Hepatocyte (in vitro differentiated cells): ENCODE data around the gene FRMPD4. TPM values are rescaled to one million over a fixed set of nuclear protein-coding genes. Genes with fewer than 3 reads are reported as not detected.

Source experiments
- DNase-seq: peaks from one replicate; pipeline ENCODE4 v3.0.0-alpha.2; 2016; ENCODE audit warnings: low spot score
- H2AFZ ChIP-seq: fragments of 200-600 bp; sonication (generic); 2 replicates; pipeline ENCODE4 v1.6.0; 2016; ENCODE audit warnings: antibody characterized with exemption, mild to moderate bottlenecking
- H3K27ac ChIP-seq: fragments of 200-600 bp; sonication (generic); 2 replicates; pipeline ENCODE4 v1.5.1; 2016; ENCODE audit warnings: mild to moderate bottlenecking
- H3K27me3 ChIP-seq: fragments of 200-600 bp; sonication (generic); 2 replicates; pipeline ENCODE4 v1.6.1; 2016
- H3K36me3 ChIP-seq: fragments of 200-600 bp; sonication (generic); replicated peaks from 2 replicates; pipeline ENCODE4 v1.5.1; 2016; ENCODE audit warnings: low read depth; ENCODE audit not compliant: insufficient read depth
- H3K4me1 ChIP-seq: fragments of 200-600 bp; sonication (generic); 2 replicates; pipeline ENCODE4 v1.5.1; 2016; ENCODE audit warnings: mild to moderate bottlenecking, moderate library complexity; ENCODE audit not compliant: insufficient read depth
- H3K4me2 ChIP-seq: fragments of 200-600 bp; sonication (generic); 2 replicates; pipeline ENCODE4 v1.6.0; 2016
- H3K4me3 ChIP-seq: fragments of 200-600 bp; sonication (generic); 2 replicates; pipeline ENCODE4 v1.5.1; 2016; ENCODE audit warnings: mild to moderate bottlenecking
- H3K79me2 ChIP-seq: fragments of 200-600 bp; sonication (generic); 2 replicates; pipeline ENCODE4 v1.6.0; 2017; ENCODE audit warnings: mild to moderate bottlenecking
- H3K9me2 ChIP-seq: fragments of 200-600 bp; sonication (generic); replicated peaks from 2 replicates; pipeline ENCODE4 v1.6.0; 2017; ENCODE audit warnings: mild to moderate bottlenecking; ENCODE audit not compliant: insufficient read depth
- H3K9me3 ChIP-seq: fragments of 200-600 bp; sonication (generic); 2 replicates; pipeline ENCODE4 v1.5.1; 2016; ENCODE audit warnings: low read depth, mild to moderate bottlenecking
- H4K20me1 ChIP-seq: fragments of 200-600 bp; sonication (generic); 2 replicates; pipeline ENCODE4 v1.6.0; 2016; ENCODE audit warnings: mild to moderate bottlenecking; ENCODE audit not compliant: insufficient read depth, poor library complexity, severe bottlenecking
- EZH2 ChIP-seq: fragments of 200-600 bp; sonication (generic); IDR thresholded peaks from 2 replicates; pipeline ENCODE4 v1.6.1; 2016; ENCODE audit warnings: antibody characterized with exemption, mild to moderate bottlenecking, borderline replicate concordance
- EZH2phosphoT487 ChIP-seq: fragments of 200-600 bp; sonication (generic); IDR thresholded peaks from one replicate; pipeline ENCODE4 v1.6.1; 2018; ENCODE audit warnings: antibody characterized with exemption, mild to moderate bottlenecking, low read depth, moderate library complexity; ENCODE audit not compliant: unreplicated experiment, severe bottlenecking
- WGBS: methylation state at CpG from one replicate; pipeline ENCODE4 v1.1.6; 2016; ENCODE audit warnings: low lambda C conversion rate; ENCODE audit errors: missing lambda C conversion rate; 5-methylcytosine and 5-hydroxymethylcytosine counted together
- polyA plus RNA-seq: library from polyadenylated mRNA; unstranded; fragments of >200 nt; fragmentation: Nextera tagmentation; extraction: Ambion mirVana; gene quantifications from 2 replicates; pipeline ENCODE4 v1.2.1, GENCODE V29; 2016
- total RNA-seq: library from RNA; depleted of rRNA; stranded (reverse); fragments of >200 nt; gene quantifications from 2 replicates; pipeline ENCODE4 v1.2.3, GENCODE V29; 2014
- TF ChIP-seq, protein P1 (sequence below): fragments of 200-600 bp; sonication (generic); IDR thresholded peaks from 2 replicates; pipeline ENCODE4 v1.5.1; 2016; ENCODE audit warnings: antibody characterized with exemption, mild to moderate bottlenecking; ENCODE audit not compliant: poor library complexity

The FRMPD4 gene
- total and polyA plus RNA-seq, 2 experiments from 2014 or later, result 0.23 TPM; not detected in 1

DNA sequence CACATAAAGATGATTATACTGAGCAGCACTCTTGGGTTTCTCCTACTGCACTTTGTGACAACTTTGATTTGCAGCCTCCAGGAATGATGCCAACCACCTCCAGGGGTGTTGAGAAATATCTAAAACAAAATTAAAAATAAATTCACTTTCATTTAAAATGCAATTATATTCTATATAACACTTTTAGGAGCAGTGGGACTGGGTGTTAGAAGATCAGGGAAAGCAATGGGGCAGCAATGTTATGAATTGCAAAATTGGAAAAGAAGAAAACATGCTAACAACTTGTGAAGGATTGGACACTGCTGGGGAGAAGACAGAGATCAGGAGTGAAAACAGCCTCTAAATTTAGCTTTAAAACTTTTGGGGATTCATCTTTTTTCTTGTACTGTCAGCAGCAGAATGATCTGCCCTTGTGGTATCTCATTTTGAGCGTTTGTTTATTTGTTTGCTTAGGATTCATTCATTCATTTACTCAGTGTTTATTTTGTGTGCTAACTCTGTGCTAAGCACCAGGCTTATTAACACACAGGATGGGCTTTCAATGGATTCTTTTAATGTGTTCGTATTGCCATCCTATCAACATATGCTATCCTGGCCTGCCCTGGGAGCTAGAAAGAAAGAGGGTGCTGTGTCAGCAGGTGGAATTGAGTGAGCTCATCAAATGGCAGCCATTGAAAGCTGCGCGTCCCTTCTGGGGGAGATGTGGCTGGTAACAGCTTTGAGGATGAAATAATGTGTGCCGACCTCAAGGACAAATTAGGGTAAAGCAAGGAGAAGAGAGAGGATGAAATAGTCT, 96.5 kb downstream of the FRMPD4 start:
- no peaks in the 10 kb centered on the region for H3K36me3 ChIP-seq
- H2AFZ ChIP-seq, result no peak overlapping the region
- DNase-seq, result no peak
- H3K79me2 ChIP-seq, result no peaks in the 10 kb centered on the region
- H3K4me1 ChIP-seq, result no peaks in the 10 kb centered on the region
- no peak overlapping the region for H3K27ac ChIP-seq
- no peak overlapping the region for H3K4me2 ChIP-seq
- no peak overlapping the region for H3K4me3 ChIP-seq
- no peaks in the 10 kb centered on the region for H3K9me2 ChIP-seq
- H4K20me1 ChIP-seq, result no peaks in the 10 kb centered on the region
- H3K27me3 ChIP-seq, result no peaks in the 10 kb centered on the region
- TF ChIP-seq EZH2, result no peak
- 84% methylated on average over 5 of the region's 5 CpGs for WGBS
- H3K9me3 ChIP-seq, result no peaks in the 10 kb centered on the region

DNA sequence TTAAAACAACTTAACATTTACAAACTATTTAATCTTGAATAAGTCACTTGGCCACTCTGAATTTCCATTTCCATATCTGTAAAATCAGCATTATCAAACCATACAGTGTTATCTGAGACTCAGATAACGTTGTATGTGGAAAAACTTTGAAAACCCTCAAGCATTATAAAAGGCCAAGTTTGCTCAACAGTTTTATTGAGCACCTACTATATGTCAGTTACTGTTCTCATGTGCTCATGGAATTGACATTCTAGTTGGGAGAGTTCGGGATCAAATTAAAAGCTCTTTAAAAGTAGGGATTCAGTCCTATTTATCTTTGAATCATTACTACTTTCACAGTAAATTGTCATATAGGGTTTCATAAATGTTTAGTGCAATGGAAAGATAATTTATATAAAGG, 97.9 kb downstream of the FRMPD4 start:
- no peaks in the 10 kb centered on the region for H3K27me3 ChIP-seq
- H4K20me1 ChIP-seq, result no peaks in the 10 kb centered on the region
- H2AFZ ChIP-seq, result no peak overlapping the region
- H3K9me2 ChIP-seq, result no peaks in the 10 kb centered on the region
- no peak overlapping the region for H3K4me3 ChIP-seq
- TF ChIP-seq, protein P1, sequence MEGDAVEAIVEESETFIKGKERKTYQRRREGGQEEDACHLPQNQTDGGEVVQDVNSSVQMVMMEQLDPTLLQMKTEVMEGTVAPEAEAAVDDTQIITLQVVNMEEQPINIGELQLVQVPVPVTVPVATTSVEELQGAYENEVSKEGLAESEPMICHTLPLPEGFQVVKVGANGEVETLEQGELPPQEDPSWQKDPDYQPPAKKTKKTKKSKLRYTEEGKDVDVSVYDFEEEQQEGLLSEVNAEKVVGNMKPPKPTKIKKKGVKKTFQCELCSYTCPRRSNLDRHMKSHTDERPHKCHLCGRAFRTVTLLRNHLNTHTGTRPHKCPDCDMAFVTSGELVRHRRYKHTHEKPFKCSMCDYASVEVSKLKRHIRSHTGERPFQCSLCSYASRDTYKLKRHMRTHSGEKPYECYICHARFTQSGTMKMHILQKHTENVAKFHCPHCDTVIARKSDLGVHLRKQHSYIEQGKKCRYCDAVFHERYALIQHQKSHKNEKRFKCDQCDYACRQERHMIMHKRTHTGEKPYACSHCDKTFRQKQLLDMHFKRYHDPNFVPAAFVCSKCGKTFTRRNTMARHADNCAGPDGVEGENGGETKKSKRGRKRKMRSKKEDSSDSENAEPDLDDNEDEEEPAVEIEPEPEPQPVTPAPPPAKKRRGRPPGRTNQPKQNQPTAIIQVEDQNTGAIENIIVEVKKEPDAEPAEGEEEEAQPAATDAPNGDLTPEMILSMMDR, result no peak
- TF ChIP-seq EZH2phosphoT487, result no peak
- TF ChIP-seq EZH2, result no peak
- no peaks in the 10 kb centered on the region for H3K36me3 ChIP-seq
- DNase-seq, result no peak
- no peaks in the 10 kb centered on the region for H3K4me1 ChIP-seq
- no peaks in the 10 kb centered on the region for H3K79me2 ChIP-seq
- H3K27ac ChIP-seq, result no peak overlapping the region
- no peaks in the 10 kb centered on the region for H3K9me3 ChIP-seq
- no peak overlapping the region for H3K4me2 ChIP-seq
- 65% methylated on average over 2 of the region's 2 CpGs for WGBS

DNA sequence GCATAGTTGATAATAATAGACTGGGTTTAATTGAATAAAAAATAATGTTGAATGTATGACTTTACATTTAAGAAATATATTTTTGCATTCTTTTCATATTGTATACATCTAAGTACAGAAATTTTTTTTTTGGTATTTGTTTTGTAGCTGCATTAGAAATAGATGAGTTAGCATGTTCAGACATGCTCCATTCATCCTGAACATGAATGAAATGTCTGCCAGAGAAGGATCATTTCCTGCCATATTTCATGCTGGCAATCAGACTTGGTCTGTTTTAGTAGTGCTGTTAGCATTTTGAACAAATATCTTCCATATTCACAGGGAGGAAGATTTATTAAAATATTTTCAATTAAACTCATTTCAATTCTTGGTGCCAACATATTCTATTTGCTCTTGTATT, 98.9 kb downstream of the FRMPD4 start:
- H3K9me3 ChIP-seq, result no peaks in the 10 kb centered on the region
- no peak overlapping the region for H3K4me3 ChIP-seq
- H4K20me1 ChIP-seq, result no peaks in the 10 kb centered on the region
- DNase-seq, result no peak
- no peak overlapping the region for H2AFZ ChIP-seq
- no peaks in the 10 kb centered on the region for H3K79me2 ChIP-seq
- no peak overlapping the region for H3K4me2 ChIP-seq
- no peak overlapping the region for H3K27ac ChIP-seq
- H3K36me3 ChIP-seq, result no peaks in the 10 kb centered on the region
- H3K9me2 ChIP-seq, result no peaks in the 10 kb centered on the region
- TF ChIP-seq, protein P1, result no peak
- TF ChIP-seq EZH2 (no peak), EZH2phosphoT487 (no peak)
- no peaks in the 10 kb centered on the region for H3K27me3 ChIP-seq
- H3K4me1 ChIP-seq, result no peaks in the 10 kb centered on the region

- H3K27me3 ChIP-seq, result no peaks in the 10 kb centered on the region
- WGBS, result 87% methylated on average over 2 of the region's 2 CpGs
- TF ChIP-seq, protein P1, result no peak
- TF ChIP-seq EZH2, result no peak
- no peak for TF ChIP-seq EZH2phosphoT487
Observed at GRCh38 chrX:12237771-12238170, 99.5 kb downstream of the FRMPD4 start.

More at GRCh38 chrX:12237771-12238170, 99.5 kb downstream of the FRMPD4 start:
- Histone ChIP-seq H3K79me2 (no peaks in the 10 kb centered on the region), H3K36me3 (no peaks in the 10 kb centered on the region), H3K4me1 (no peaks in the 10 kb centered on the region), H3K4me2 (no peak overlapping the region), H3K9me3 (no peaks in the 10 kb centered on the region), H4K20me1 (no peaks in the 10 kb centered on the region), H3K9me2 (no peaks in the 10 kb centered on the region), H3K4me3 (no peak overlapping the region), H3K27ac (no peak overlapping the region), H2AFZ (no peak overlapping the region)
- DNase-seq, result no peak
